ENCODE results near the gene HNRNPF.

The HNRNPF gene

DNA sequence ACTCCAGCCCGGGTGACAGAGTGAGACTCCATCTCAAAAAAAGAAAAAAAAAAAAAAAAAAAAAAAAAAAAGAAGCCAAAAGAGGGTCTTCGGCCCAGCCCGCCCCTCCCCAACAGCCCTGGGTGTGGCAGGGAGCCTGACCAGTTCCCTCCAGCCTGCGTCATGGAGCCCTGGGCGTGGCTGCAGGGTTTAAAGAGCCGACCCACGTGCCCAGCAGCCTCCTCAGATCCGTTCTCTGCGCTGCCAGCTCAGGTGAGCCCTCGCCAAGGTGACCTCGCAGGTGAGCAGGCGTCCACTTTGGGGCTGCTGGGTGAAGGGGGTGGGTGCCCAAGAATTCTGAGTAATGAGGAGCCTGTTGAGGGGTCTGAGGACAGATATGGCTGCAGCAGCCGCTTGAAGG lies 37.6 kb downstream of the HNRNPF start, which contains the start of gene FXYD4:
TSS of gene FXYD4 (plus strand) at position 219 of the 400 bp plus-strand sequence. CDS start 2,111 bp downstream, outside the sequence.
- Histone ChIP-seq H3K4me2 (ENCODE audit: low read depth, low read length) (no peak within 1 kb of the TSS), H3K27me3 (replicated peaks; ENCODE audit: insufficient read depth, low read length) (no peaks in the 10 kb centered on the region), H3K9me2 (replicated peaks; ENCODE audit: insufficient read depth, low read length) (no peaks in the 10 kb centered on the region), H4K20me1 (ENCODE audit: insufficient read depth, low read length) (no peaks in the 10 kb centered on the region), H3K4me1 (ENCODE audit: low read length) (no peaks in the 10 kb centered on the region), H3K9me3 (replicated peaks; ENCODE audit: insufficient read depth, low read length) (no peaks in the 10 kb centered on the region), H3K9ac (ENCODE audit: low read length) (no peak within 1 kb of the TSS), H3K27ac (ENCODE audit: low read length) (no peak within 1 kb of the TSS), H3F3A (ENCODE audit: insufficient read depth, low read length) (no peaks in the 10 kb centered on the region), H2AFZ (ENCODE audit: low read length) (no peak within 1 kb of the TSS), H3K36me3 (replicated peaks; ENCODE audit: insufficient read depth, low read length) (no peaks in the 10 kb centered on the region), H3K4me3 (ENCODE audit: low read length) (no peak within 1 kb of the TSS), H3K79me2 (ENCODE audit: low read length) (no peaks in the 10 kb centered on the region)
- TF ChIP-seq EZH2 (optimal IDR thresholded peaks at IDR 0.05; ENCODE audit: low read depth, low read length) = no peak
- no peak for TF ChIP-seq EZH2phosphoT487 (IDR thresholded peaks at IDR 0.05; ENCODE audit: low read length)
- no peak for TF ChIP-seq CTCF (IDR thresholded peaks at IDR 0.05; ENCODE audit: low read length)
- DNase-seq = no peak

- Histone ChIP-seq H3K36me3 (replicated peaks; ENCODE audit: insufficient read depth, low read length) (no peaks in the 10 kb centered on the region), H3K4me1 (ENCODE audit: low read length) (no peaks in the 10 kb centered on the region), H3K9ac (ENCODE audit: low read length) (no peak overlapping the region), H2AFZ (ENCODE audit: low read length) (no peak overlapping the region), H3K9me2 (replicated peaks; ENCODE audit: insufficient read depth, low read length) (no peaks in the 10 kb centered on the region), H3K27me3 (replicated peaks; ENCODE audit: insufficient read depth, low read length) (no peaks in the 10 kb centered on the region), H4K20me1 (ENCODE audit: insufficient read depth, low read length) (no peaks in the 10 kb centered on the region), H3F3A (ENCODE audit: insufficient read depth, low read length) (no peaks in the 10 kb centered on the region), H3K4me2 (ENCODE audit: low read depth, low read length) (no peak overlapping the region), H3K79me2 (ENCODE audit: low read length) (no peaks in the 10 kb centered on the region), H3K27ac (ENCODE audit: low read length) (no peak overlapping the region), H3K9me3 (replicated peaks; ENCODE audit: insufficient read depth, low read length) (no peaks in the 10 kb centered on the region), H3K4me3 (ENCODE audit: low read length) (no peak overlapping the region)
- DNase-seq = no peak
- TF ChIP-seq EZH2 (optimal IDR thresholded peaks at IDR 0.05; ENCODE audit: low read depth, low read length) (no peak), CTCF (IDR thresholded peaks at IDR 0.05; ENCODE audit: low read length) (no peak), EZH2phosphoT487 (IDR thresholded peaks at IDR 0.05; ENCODE audit: low read length) (no peak)
Observed at GRCh38 chr10:43370671-43371215, 38.2 kb downstream of the HNRNPF start.

DNA sequence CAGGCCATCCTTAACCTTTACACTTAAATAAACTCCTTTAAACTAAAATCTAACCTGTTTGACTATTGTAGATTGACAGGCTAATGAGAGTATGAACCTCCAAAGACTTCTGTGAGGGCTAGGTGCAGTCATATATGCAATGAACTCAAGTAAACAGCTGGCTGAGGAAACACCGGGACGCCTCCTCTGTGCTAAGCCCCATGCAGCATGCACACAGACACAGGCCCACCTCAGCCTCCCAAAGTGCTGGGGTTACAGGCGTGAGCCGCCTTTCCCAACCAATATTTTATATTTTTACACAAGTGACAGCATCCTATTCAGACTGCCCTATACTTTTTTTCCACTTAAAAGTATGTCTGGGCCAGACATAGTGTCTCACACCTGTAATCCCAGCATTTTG lies 39.1 kb downstream of the HNRNPF start:
- no peak for DNase-seq
- Histone ChIP-seq H3K9me2 (replicated peaks; ENCODE audit: insufficient read depth, low read length) (no peaks in the 10 kb centered on the region), H4K20me1 (ENCODE audit: insufficient read depth, low read length) (no peaks in the 10 kb centered on the region), H3K36me3 (replicated peaks; ENCODE audit: insufficient read depth, low read length) (no peaks in the 10 kb centered on the region), H3K4me3 (ENCODE audit: low read length) (no peak overlapping the region), H3K79me2 (ENCODE audit: low read length) (no peaks in the 10 kb centered on the region), H3K9me3 (replicated peaks; ENCODE audit: insufficient read depth, low read length) (no peaks in the 10 kb centered on the region), H3K4me1 (ENCODE audit: low read length) (no peaks in the 10 kb centered on the region), H3K9ac (ENCODE audit: low read length) (no peak overlapping the region), H3K27me3 (replicated peaks; ENCODE audit: insufficient read depth, low read length) (no peaks in the 10 kb centered on the region), H3K27ac (ENCODE audit: low read length) (no peak overlapping the region), H2AFZ (ENCODE audit: low read length) (no peak overlapping the region), H3K4me2 (ENCODE audit: low read depth, low read length) (no peak overlapping the region), H3F3A (ENCODE audit: insufficient read depth, low read length) (no peaks in the 10 kb centered on the region)
- TF ChIP-seq EZH2phosphoT487 (IDR thresholded peaks at IDR 0.05; ENCODE audit: low read length) = no peak
- no peak for TF ChIP-seq EZH2 (optimal IDR thresholded peaks at IDR 0.05; ENCODE audit: low read depth, low read length)
- no peak for TF ChIP-seq CTCF (IDR thresholded peaks at IDR 0.05; ENCODE audit: low read length)
